ENCODE data around the gene CHL1.

Gene CHL1

GRCh38 chr3:355622-356021 lies 159.1 kb downstream of the CHL1 start:
- Histone ChIP-seq H2AFZ (ENCODE audit: low read length) (no peak overlapping the region), H3K79me2 (ENCODE audit: insufficient read depth, low read length) (no peaks in the 10 kb centered on the region), H3K4me2 (ENCODE audit: low read length) (no peak overlapping the region; the same call in 1 of the 2 replicates), H3F3A (ENCODE audit: insufficient read depth, low read length) (no peaks in the 10 kb centered on the region), H3K4me3 (ENCODE audit: low read depth, low read length, poor library complexity, severe bottlenecking) (no peak overlapping the region), H3K27ac (ENCODE audit: low read depth, low read length, poor library complexity, severe bottlenecking) (peak overlapping the region; percentile 40), H3K36me3 (ENCODE audit: insufficient read depth, low read length) (peaks cover 5% of the 10 kb centered on the region; the same call in 1 of the 2 replicates), H3K4me1 (ENCODE audit: insufficient read depth, low read length, severe bottlenecking) (peaks cover 39% of the 10 kb centered on the region), H3K9ac (ENCODE audit: low read length) (no peak overlapping the region), H3K27me3 (ENCODE audit: insufficient read depth, low read length) (no peaks in the 10 kb centered on the region), H4K20me1 (ENCODE audit: insufficient read depth, low read length) (no peaks in the 10 kb centered on the region), H3K9me2 (ENCODE audit: low read depth, low read length) (no peaks in the 10 kb centered on the region), H3K9me3 (ENCODE audit: low read length) (no peaks in the 10 kb centered on the region)
- TF ChIP-seq EZH2 (IDR thresholded peaks at IDR 0.05; ENCODE audit: borderline replicate concordance, low read length) (no peak), CTCF (IDR thresholded peaks at IDR 0.05; ENCODE audit: low read length) (no peak)

GRCh38 chr3:356952-357351 lies 160.4 kb downstream of the CHL1 start:
- Histone ChIP-seq H3K36me3 (ENCODE audit: insufficient read depth, low read length) (peaks cover 10% of the 10 kb centered on the region), H3K4me3 (ENCODE audit: low read depth, low read length, poor library complexity, severe bottlenecking) (no peak overlapping the region), H2AFZ (ENCODE audit: low read length) (no peak overlapping the region), H3K9ac (ENCODE audit: low read length) (no peak overlapping the region), H3K27me3 (ENCODE audit: insufficient read depth, low read length) (no peaks in the 10 kb centered on the region), H3K4me1 (ENCODE audit: insufficient read depth, low read length, severe bottlenecking) (peaks cover 39% of the 10 kb centered on the region), H3K4me2 (ENCODE audit: low read length) (no peak overlapping the region), H3F3A (ENCODE audit: insufficient read depth, low read length) (no peaks in the 10 kb centered on the region), H3K27ac (ENCODE audit: low read depth, low read length, poor library complexity, severe bottlenecking) (no peak overlapping the region), H4K20me1 (ENCODE audit: insufficient read depth, low read length) (no peaks in the 10 kb centered on the region), H3K79me2 (ENCODE audit: insufficient read depth, low read length) (no peaks in the 10 kb centered on the region), H3K9me2 (ENCODE audit: low read depth, low read length) (no peaks in the 10 kb centered on the region), H3K9me3 (ENCODE audit: low read length) (no peaks in the 10 kb centered on the region)
- TF ChIP-seq CTCF (IDR thresholded peaks at IDR 0.05; ENCODE audit: low read length) = no peak
- TF ChIP-seq EZH2 (IDR thresholded peaks at IDR 0.05; ENCODE audit: borderline replicate concordance, low read length) = no peak

GRCh38 chr3:359672-360071 lies 163.1 kb downstream of the CHL1 start:
- no peaks in the 10 kb centered on the region for H3F3A ChIP-seq (ENCODE audit: insufficient read depth, low read length)
- H3K27me3 ChIP-seq (ENCODE audit: insufficient read depth, low read length) = no peaks in the 10 kb centered on the region
- peaks cover 21% of the 10 kb centered on the region for H3K4me1 ChIP-seq (ENCODE audit: insufficient read depth, low read length, severe bottlenecking)
- no peak overlapping the region for H2AFZ ChIP-seq (ENCODE audit: low read length)
- 0 out of 2 replicates have a peak overlapping the region, but pooled peaks have one; percentile 3 for H3K4me2 ChIP-seq (ENCODE audit: low read length)
- H3K9ac ChIP-seq (ENCODE audit: low read length) = no peak overlapping the region
- no peaks in the 10 kb centered on the region for H3K9me2 ChIP-seq (ENCODE audit: low read depth, low read length)
- no peaks in the 10 kb centered on the region for H3K79me2 ChIP-seq (ENCODE audit: insufficient read depth, low read length)
- no peaks in the 10 kb centered on the region for H4K20me1 ChIP-seq (ENCODE audit: insufficient read depth, low read length)
- no peak overlapping the region for H3K27ac ChIP-seq (ENCODE audit: low read depth, low read length, poor library complexity, severe bottlenecking)
- H3K9me3 ChIP-seq (ENCODE audit: low read length) = no peaks in the 10 kb centered on the region
- peaks cover 21% of the 10 kb centered on the region for H3K36me3 ChIP-seq (ENCODE audit: insufficient read depth, low read length)
- TF ChIP-seq EZH2 (IDR thresholded peaks at IDR 0.05; ENCODE audit: borderline replicate concordance, low read length) (no peak), CTCF (IDR thresholded peaks at IDR 0.05; ENCODE audit: low read length) (no peak)
- no peak overlapping the region for H3K4me3 ChIP-seq (ENCODE audit: low read depth, low read length, poor library complexity, severe bottlenecking)
